ENCODE measurements around the gene MED25. TPM values are rescaled to one million over a fixed set of nuclear protein-coding genes. Genes with fewer than 3 reads are reported as not detected.

The MED25 gene
- total and polyA plus RNA-seq, 2 of the 4 experiments (the other 2 are of a cell fraction) = 4.7 to 38.5 TPM

DNA sequence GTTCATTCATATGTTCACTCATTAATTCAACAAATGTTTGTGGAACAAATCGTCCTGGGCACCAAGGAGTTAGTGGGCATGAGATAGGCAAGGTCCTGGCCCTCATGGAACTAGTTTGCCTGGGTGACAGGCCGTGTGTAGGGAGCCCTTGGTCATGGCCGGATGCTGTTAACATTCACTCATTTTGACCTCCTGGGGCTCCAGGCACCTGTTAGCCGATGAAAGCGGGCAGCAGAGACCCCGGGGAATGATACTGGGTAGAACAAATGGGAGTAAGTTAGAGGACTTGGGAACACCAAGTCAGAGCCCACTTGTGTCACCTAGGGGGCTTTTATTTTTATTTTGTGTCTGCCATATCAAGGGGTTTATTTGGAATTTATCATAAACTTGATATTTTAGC, 6.6 kb downstream of the MED25 start:
- Histone ChIP-seq H2BK5ac (ENCODE audit: low read depth, low read length, poor library complexity, severe bottlenecking) (no peak overlapping the region), H3K14ac (replicated peaks; ENCODE audit: low read depth, low read length) (no peak overlapping the region), H2AFZ (replicated peaks; ENCODE audit: low read length, poor library complexity) (no peak overlapping the region), H3K9me3 (ENCODE audit: control insufficient read depth, insufficient read depth, low read length) (no peaks in the 10 kb centered on the region), H3K4me1 (ENCODE audit: control insufficient read depth, insufficient read depth, low read length) (no peaks in the 10 kb centered on the region), H2BK20ac (ENCODE audit: low read depth, low read length) (no peak overlapping the region), H3K27ac (ENCODE audit: insufficient read depth, low read length) (no peak overlapping the region), H3K79me1 (ENCODE audit: low read depth in 1 of 2, low read length in 2 of 2) (peaks cover 15 to 69% of the 10 kb centered on the region in 2 experiments), H4K91ac (ENCODE audit: insufficient read depth, low read depth, low read length) (no peak overlapping the region), H3K27me3 (ENCODE audit: control insufficient read depth, insufficient read depth, low read length) (no peaks in the 10 kb centered on the region), H3K4me2 (ENCODE audit: low read depth, low read length) (no peak overlapping the region), H3K23ac (ENCODE audit: low read depth, low read length) (no peak overlapping the region), H3K36me3 (ENCODE audit: control insufficient read depth, insufficient read depth, low read length) (peaks cover 34% of the 10 kb centered on the region), H2AK9ac (replicated peaks; ENCODE audit: low read depth, low read length, poor library complexity) (no peak overlapping the region), H3K9me1 (ENCODE audit: insufficient read depth, low read length) (no peaks in the 10 kb centered on the region; the same call in 1 of the 2 replicates), H2BK15ac (ENCODE audit: low read depth, low read length) (no peak overlapping the region), H3K4me3 (ENCODE audit: insufficient read depth, low read depth, low read length) (no peak overlapping the region), H4K5ac (ENCODE audit: low read depth, low read length) (no peak overlapping the region), H3K18ac (ENCODE audit: low read depth, low read length) (no peak overlapping the region), H3K56ac (ENCODE audit: extremely low read depth, insufficient read depth, low read length) (no peak overlapping the region), H3K4ac (ENCODE audit: low read depth, low read length) (no peak overlapping the region), H3K9ac (ENCODE audit: low read depth, low read length) (no peak overlapping the region), H4K8ac (ENCODE audit: low read depth in 2 of 2, low read length in 2 of 2) (no peak overlapping the region), H2AK5ac (ENCODE audit: low read depth, low read length) (no peak overlapping the region), H4K20me1 (ENCODE audit: insufficient read depth, low read length) (peaks cover 26% of the 10 kb centered on the region), H2BK120ac (ENCODE audit: low read depth, low read length) (no peak overlapping the region)
- 80% methylated on average over 1 of the region's 6 CpGs; no CpG with 5 or more reads in 1 of the 2 experiments for WGBS, 2 experiments (ENCODE audit: extremely low coverage in 2 of 2, insufficient read length in 1 of 2)
- no peak for ATAC-seq (ENCODE audit: low read depth)
- in situ Hi-C loops (cut with MboI; ENCODE audit: low sequenced_read_pairs) = no loop called here
- DNase-seq = no peak
- CTCF ChIA-PET = no interaction called here
- intact Hi-C loops (cut with micrococcal nuclease) = no loop called here
- dilution Hi-C loops (cut with HindIII; ENCODE audit: low sequenced_read_pairs, unreplicated experiment) = no loop called here
- POLR2A ChIA-PET (ENCODE audit: unreplicated experiment) = no interaction called here
- no TSS peak for BruUV-seq (replicated peaks)
- TF ChIP-seq USF2 (IDR thresholded peaks at IDR 0.05; ENCODE audit: low read depth, low read length) = no peak
- no peak for TF ChIP-seq NFE2L2 (IDR thresholded peaks at IDR 0.05; ENCODE audit: low read depth, low read length)
- no peak for TF ChIP-seq MXI1 (IDR thresholded peaks at IDR 0.05; ENCODE audit: borderline replicate concordance, low read depth, low read length)
- TF ChIP-seq CTCF (conservative IDR thresholded peaks at IDR 0.05; ENCODE audit: low read depth, low read length) = no peak
- TF ChIP-seq POLR2A (IDR thresholded peaks at IDR 0.05; ENCODE audit: low read depth, low read length) = no peak
- TF ChIP-seq FOS (IDR thresholded peaks at IDR 0.05; ENCODE audit: low read depth, low read length) = no peak
- TF ChIP-seq CHD1 (IDR thresholded peaks at IDR 0.05; ENCODE audit: low read depth, low read length) = no peak
- no peak for TF ChIP-seq MAFK (IDR thresholded peaks at IDR 0.05; ENCODE audit: low read depth, low read length)
- no peak for TF ChIP-seq MAZ (IDR thresholded peaks at IDR 0.05; ENCODE audit: borderline replicate concordance, low read depth, low read length)
- TF ChIP-seq SMC3 (IDR thresholded peaks at IDR 0.05; ENCODE audit: low read depth, low read length) = no peak
- TF ChIP-seq RFX5 (IDR thresholded peaks at IDR 0.05; ENCODE audit: low read depth, low read length) = no peak
- TF ChIP-seq RCOR1 (IDR thresholded peaks at IDR 0.05; ENCODE audit: insufficient replicate concordance, low read length) = no peak
- TF ChIP-seq CEBPB (IDR thresholded peaks at IDR 0.05; ENCODE audit: low read depth, low read length) = no peak
- TF ChIP-seq, protein P1, sequence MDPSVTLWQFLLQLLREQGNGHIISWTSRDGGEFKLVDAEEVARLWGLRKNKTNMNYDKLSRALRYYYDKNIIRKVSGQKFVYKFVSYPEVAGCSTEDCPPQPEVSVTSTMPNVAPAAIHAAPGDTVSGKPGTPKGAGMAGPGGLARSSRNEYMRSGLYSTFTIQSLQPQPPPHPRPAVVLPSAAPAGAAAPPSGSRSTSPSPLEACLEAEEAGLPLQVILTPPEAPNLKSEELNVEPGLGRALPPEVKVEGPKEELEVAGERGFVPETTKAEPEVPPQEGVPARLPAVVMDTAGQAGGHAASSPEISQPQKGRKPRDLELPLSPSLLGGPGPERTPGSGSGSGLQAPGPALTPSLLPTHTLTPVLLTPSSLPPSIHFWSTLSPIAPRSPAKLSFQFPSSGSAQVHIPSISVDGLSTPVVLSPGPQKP (IDR thresholded peaks at IDR 0.05; ENCODE audit: borderline replicate concordance, low read depth, low read length) = no peak
- no peak for TF ChIP-seq RAD21 (IDR thresholded peaks at IDR 0.05; ENCODE audit: low read length)
- TF ChIP-seq BHLHE40 (IDR thresholded peaks at IDR 0.05; ENCODE audit: low read depth, low read length) = no peak

Data from IMR-90 (cell line).